Activated naive CD4-positive, alpha-beta T cell treated with anti-CD3 and anti-CD28 coated beads, Interleukin-2, amount 10 ng/mL, durations not matched to agents 7 days and 5 days (primary cell): ENCODE results near the gene CAPN2.

ENCODE experiments used
- CTCF ChIA-PET: fragments of 350-600 bp; sonication (Branson Sonifier 250); formaldehyde crosslinking; loops from one replicate; lab custom pipeline; 2021; ENCODE audit warnings: antibody characterized with exemption; lab: Charles Lee
- DNase-seq: peaks from one replicate; pipeline ENCODE4 v3.0.0-alpha.2; 2020
- H3K27ac Mint-ChIP-seq: one replicate; pipeline ENCODE4 v1.8.0; 2021; ENCODE audit warnings: mild to moderate bottlenecking, moderate library complexity, mixed read lengths
- H3K27me3 Mint-ChIP-seq: one replicate; pipeline ENCODE4 v1.8.0; 2021; ENCODE audit warnings: mild to moderate bottlenecking, mixed read lengths
- H3K36me3 Mint-ChIP-seq: one replicate; pipeline ENCODE4 v1.8.0; 2021; ENCODE audit warnings: mixed read lengths
- H3K4me1 Mint-ChIP-seq: one replicate; pipeline ENCODE4 v1.8.0; 2021; ENCODE audit warnings: mixed read lengths
- H3K4me3 Mint-ChIP-seq: one replicate; pipeline ENCODE4 v1.8.0; 2021; ENCODE audit warnings: mild to moderate bottlenecking, moderate library complexity, mixed read lengths
- H3K9me3 Mint-ChIP-seq: one replicate; pipeline ENCODE4 v1.8.0; 2021; ENCODE audit warnings: mixed read lengths

Gene CAPN2

GRCh38 chr1:223715604-223716172, 3.3 kb downstream of the CAPN2 start:
- DNase-seq = no peak
- Mint-ChIP-seq H3K27ac (peak overlapping the region; percentile 94), H3K27me3 (no peaks in the 10 kb centered on the region), H3K36me3 (peaks cover 58% of the 10 kb centered on the region), H3K4me3 (peak overlapping the region; percentile 59), H3K9me3 (no peaks in the 10 kb centered on the region), H3K4me1 (peaks cover 81% of the 10 kb centered on the region)
- CTCF ChIA-PET = interaction anchor here (1.1 to 5.2 kb wide), 4 partner anchors 9 to 34 kb away, joined by 3 to 51 read pairs (median 4); no protein-coding TSS in a partner anchor

- Mint-ChIP-seq H3K36me3 (peaks cover 64% of the 10 kb centered on the region), H3K27ac (peak overlapping the region; percentile 94), H3K9me3 (no peaks in the 10 kb centered on the region), H3K4me3 (peak overlapping the region; percentile 59), H3K4me1 (peaks cover 81% of the 10 kb centered on the region), H3K27me3 (no peaks in the 10 kb centered on the region)
- DNase-seq = peak; percentile 80
- CTCF ChIA-PET = interaction anchor here (1.1 to 5.2 kb wide), 4 partner anchors 9 to 33 kb away, joined by 3 to 51 read pairs (median 4); no protein-coding TSS in a partner anchor
Measured at GRCh38 chr1:223716302-223716862, 4.0 kb downstream of the CAPN2 start.

GRCh38 chr1:223717123-223717522, 4.8 kb downstream of the CAPN2 start:
- Mint-ChIP-seq H3K27ac (peak overlapping the region; percentile 94), H3K27me3 (no peaks in the 10 kb centered on the region), H3K36me3 (peaks cover 70% of the 10 kb centered on the region), H3K4me3 (peak overlapping the region; percentile 59), H3K4me1 (peaks cover 82% of the 10 kb centered on the region), H3K9me3 (no peaks in the 10 kb centered on the region)
- DNase-seq = no peak
- CTCF ChIA-PET = interaction anchor here (1.7 to 5.2 kb wide), 2 partner anchors 10 to 32 kb away, joined by 6 to 51 read pairs; no protein-coding TSS in a partner anchor

GRCh38 chr1:223717695-223718363, 5.5 kb downstream of the CAPN2 start:
- Mint-ChIP-seq H3K27me3 (no peaks in the 10 kb centered on the region), H3K36me3 (peaks cover 72% of the 10 kb centered on the region), H3K4me1 (peaks cover 84% of the 10 kb centered on the region), H3K4me3 (peak overlapping the region; percentile 59), H3K9me3 (no peaks in the 10 kb centered on the region), H3K27ac (peak overlapping the region; percentile 94)
- CTCF ChIA-PET = interaction anchor here (0.5 to 5.2 kb wide), 3 partner anchors 9 to 610 kb away, joined by 3 to 51 read pairs (median 6); no protein-coding TSS in a partner anchor
- DNase-seq = peak; percentile 24

- CTCF ChIA-PET = interaction anchor here (1.7 to 5.2 kb wide), 2 partner anchors 8 to 31 kb away, joined by 6 to 51 read pairs; no protein-coding TSS in a partner anchor
- H3K36me3 Mint-ChIP-seq = peaks cover 71% of the 10 kb centered on the region
- H3K4me3 Mint-ChIP-seq = no peak overlapping the region
- no peaks in the 10 kb centered on the region for H3K27me3 Mint-ChIP-seq
- H3K9me3 Mint-ChIP-seq = no peaks in the 10 kb centered on the region
- peaks cover 82% of the 10 kb centered on the region for H3K4me1 Mint-ChIP-seq
- no peak for DNase-seq
- H3K27ac Mint-ChIP-seq = no peak overlapping the region
Measured at GRCh38 chr1:223718850-223719249, 6.5 kb downstream of the CAPN2 start.

GRCh38 chr1:223720971-223721591, 8.7 kb downstream of the CAPN2 start:
- Mint-ChIP-seq H3K4me3 (no peak overlapping the region), H3K9me3 (no peaks in the 10 kb centered on the region), H3K4me1 (peaks cover 77% of the 10 kb centered on the region), H3K27me3 (no peaks in the 10 kb centered on the region), H3K27ac (no peak overlapping the region), H3K36me3 (peaks cover 74% of the 10 kb centered on the region)
- no peak for DNase-seq
- CTCF ChIA-PET = interaction anchor here (0.9 kb wide), 1 partner anchor 28 kb away, joined by 4 read pairs; no protein-coding TSS in a partner anchor

GRCh38 chr1:223721658-223722607, 9.6 kb downstream of the CAPN2 start:
- Mint-ChIP-seq H3K27ac (no peak overlapping the region), H3K36me3 (peaks cover 75% of the 10 kb centered on the region), H3K9me3 (no peaks in the 10 kb centered on the region), H3K27me3 (no peaks in the 10 kb centered on the region), H3K4me1 (peaks cover 77% of the 10 kb centered on the region), H3K4me3 (no peak overlapping the region)
- no peak for DNase-seq
- CTCF ChIA-PET = interaction anchor here (0.9 kb wide), 1 partner anchor 27 kb away, joined by 4 read pairs; no protein-coding TSS in a partner anchor

GRCh38 chr1:223723351-223723904, 11.1 kb downstream of the CAPN2 start:
- H3K4me3 Mint-ChIP-seq = no peak overlapping the region
- H3K9me3 Mint-ChIP-seq = no peaks in the 10 kb centered on the region
- peaks cover 74% of the 10 kb centered on the region for H3K4me1 Mint-ChIP-seq
- no peaks in the 10 kb centered on the region for H3K27me3 Mint-ChIP-seq
- DNase-seq = no peak
- H3K27ac Mint-ChIP-seq = no peak overlapping the region
- H3K36me3 Mint-ChIP-seq = peaks cover 75% of the 10 kb centered on the region
- CTCF ChIA-PET = interaction anchor here (1.1 to 1.2 kb wide), 2 partner anchors 16 to 19 kb away, joined by 3 read pairs; no protein-coding TSS in a partner anchor

- Mint-ChIP-seq H3K4me3 (no peak overlapping the region), H3K36me3 (peaks cover 76% of the 10 kb centered on the region), H3K27me3 (no peaks in the 10 kb centered on the region), H3K4me1 (peaks cover 76% of the 10 kb centered on the region), H3K27ac (peak overlapping the region; percentile 29), H3K9me3 (no peaks in the 10 kb centered on the region)
- DNase-seq = no peak
- CTCF ChIA-PET = interaction anchor here (0.8 to 1.2 kb wide), 2 partner anchors 11 to 20 kb away, joined by 3 read pairs; no protein-coding TSS in a partner anchor
Measured at GRCh38 chr1:223724376-223724775, 12.0 kb downstream of the CAPN2 start.

GRCh38 chr1:223725578-223725977, 13.2 kb downstream of the CAPN2 start:
- Mint-ChIP-seq H3K4me3 (no peak overlapping the region), H3K4me1 (peaks cover 72% of the 10 kb centered on the region), H3K27me3 (no peaks in the 10 kb centered on the region), H3K9me3 (no peaks in the 10 kb centered on the region), H3K27ac (peak overlapping the region; percentile 92), H3K36me3 (peaks cover 73% of the 10 kb centered on the region)
- CTCF ChIA-PET = interaction anchor here (0.8 kb wide), 2 partner anchors 9 to 13 kb away, joined by 3 to 4 read pairs; no protein-coding TSS in a partner anchor
- DNase-seq = no peak

GRCh38 chr1:223726380-223727001, 14.2 kb downstream of the CAPN2 start:
- peak; percentile 89 for DNase-seq
- Mint-ChIP-seq H3K27ac (peak overlapping the region; percentile 92), H3K4me3 (peak overlapping the region; percentile 72), H3K27me3 (no peaks in the 10 kb centered on the region), H3K4me1 (peaks cover 68% of the 10 kb centered on the region), H3K9me3 (no peaks in the 10 kb centered on the region), H3K36me3 (peaks cover 72% of the 10 kb centered on the region)
- CTCF ChIA-PET = interaction anchor here (1.0 to 3.2 kb wide), 6 partner anchors 9 to 30 kb away, joined by 3 to 16 read pairs (median 4); no protein-coding TSS in a partner anchor

- Mint-ChIP-seq H3K27me3 (no peaks in the 10 kb centered on the region), H3K36me3 (peaks cover 74% of the 10 kb centered on the region), H3K4me1 (peaks cover 64% of the 10 kb centered on the region), H3K27ac (no peak overlapping the region), H3K4me3 (no peak overlapping the region), H3K9me3 (no peaks in the 10 kb centered on the region)
- CTCF ChIA-PET = interaction anchor here (0.9 to 3.2 kb wide), 7 partner anchors 10 to 24 kb away, joined by 3 to 16 read pairs (median 4); no protein-coding TSS in a partner anchor
- DNase-seq = no peak
Measured at GRCh38 chr1:223727541-223727940, 15.2 kb downstream of the CAPN2 start.
